Common myeloid progenitor, CD34-positive (primary cell): ENCODE results near the gene DOCK1.

Experiments
- CTCF ChIA-PET: fragments of 350-600 bp; sonication (Branson Sonifier 250); formaldehyde crosslinking; loops from one replicate; lab custom pipeline; 2021; ENCODE audit warnings: antibody characterized with exemption; lab: Charles Lee
- POLR2A ChIA-PET: fragments of 350-600 bp; sonication (Branson Sonifier 250); formaldehyde crosslinking; loops from one replicate; lab custom pipeline; 2021; ENCODE audit warnings: antibody characterized with exemption; lab: Charles Lee
- DNase-seq, 3 donors: peaks; one replicate each; pipeline versions ENCODE4 v3.0.0 to v3.0.0-alpha.2; 2013
- H3K27ac ChIP-seq, 2 experiments: 1 replicate in 1 of 2; 2 replicates in 1 of 2; pipeline ENCODE4 v1.7.0; 2013; ENCODE audit warnings: inconsistent platforms in 2 of 2, low read length in 2 of 2, mild to moderate bottlenecking in 2 of 2, low read depth in 1 of 2, moderate library complexity in 1 of 2; ENCODE audit not compliant: severe bottlenecking in 2 of 2, insufficient read depth in 1 of 2, poor library complexity in 1 of 2
- H3K27me3 ChIP-seq, 5 experiments: replicated peaks in 2 of 5; 1 replicate in 3 of 5; 2 replicates in 2 of 5; pipeline versions ENCODE4 v1.6.1 to v1.7.0; 2013; ENCODE audit warnings: low read length in 4 of 5, mild to moderate bottlenecking in 2 of 5, moderate library complexity in 2 of 5, inconsistent platforms in 1 of 5; ENCODE audit not compliant: insufficient read depth in 5 of 5, control insufficient read depth in 4 of 5
- H3K36me3 ChIP-seq, 4 experiments: 1 replicate in 2 of 4; 2 replicates in 2 of 4; pipeline versions ENCODE4 v1.6.1 to v1.7.0; 2013; ENCODE audit warnings: low read length in 3 of 4, control low read depth in 1 of 4, mild to moderate bottlenecking in 1 of 4; ENCODE audit not compliant: control insufficient read depth in 4 of 4, insufficient read depth in 4 of 4
- H3K4me1 ChIP-seq, 4 experiments: 1 replicate in 3 of 4; 2 replicates in 1 of 4; pipeline versions ENCODE4 v1.6.1 to v1.7.1; 2013; ENCODE audit warnings: low read length in 3 of 4, mild to moderate bottlenecking in 3 of 4, control low read depth in 1 of 4, inconsistent platforms in 1 of 4, moderate library complexity in 1 of 4; ENCODE audit not compliant: control insufficient read depth in 4 of 4, insufficient read depth in 4 of 4; ENCODE audit errors: control extremely low read depth in 1 of 4
- H3K4me3 ChIP-seq, 7 experiments: 1 replicate in 4 of 7; 2 replicates in 3 of 7; pipeline versions ENCODE4 v1.5.1 to v1.7.0; 2013; ENCODE audit warnings: mild to moderate bottlenecking in 7 of 7, low read length in 6 of 7, moderate library complexity in 6 of 7, inconsistent platforms in 2 of 7, low read depth in 2 of 7, control low read depth in 1 of 7; ENCODE audit not compliant: insufficient read depth in 4 of 7, control insufficient read depth in 1 of 7; ENCODE audit errors: extremely low read depth in 1 of 7
- H3K9me3 ChIP-seq, 5 experiments: 1 replicate in 4 of 5; 2 replicates in 1 of 5; pipeline versions ENCODE4 v1.6.1 to v1.7.1; 2013; ENCODE audit warnings: low read length in 4 of 5, mild to moderate bottlenecking in 2 of 5, inconsistent platforms in 1 of 5, low read depth in 1 of 5, moderate library complexity in 1 of 5; ENCODE audit not compliant: control insufficient read depth in 4 of 5, insufficient read depth in 2 of 5; ENCODE audit errors: control extremely low read depth in 1 of 5
- WGBS: methylation state at CpG from one replicate; pipeline ENCODE4 v1.1.5; 2013; ENCODE audit not compliant: insufficient coverage; 5-methylcytosine and 5-hydroxymethylcytosine counted together

DOCK1 gene

GRCh38 chr10:127498087-127498486, 592.9 kb downstream of the DOCK1 start:
- Histone ChIP-seq H3K27me3 (peaks cover 0 to 5% (median 0%) of the 10 kb centered on the region in 5 experiments), H3K4me1 (no peaks in the 10 kb centered on the region), H3K9me3 (no peaks in the 10 kb centered on the region), H3K36me3 (no peaks in the 10 kb centered on the region), H3K27ac (no peak overlapping the region), H3K4me3 (no peak overlapping the region)
- ChIA-PET POLR2A (interaction anchor here (0.6 kb wide), 1 partner anchor 161 kb away, joined by 4 read pairs; no protein-coding TSS in a partner anchor), CTCF (interaction anchor here (0.6 kb wide), 1 partner anchor 66 kb away, joined by 3 read pairs; no protein-coding TSS in a partner anchor)
- WGBS, result 96% methylated on average over 14 of the region's 14 CpGs
- no peak for DNase-seq

GRCh38 chr10:127500127-127500526, 594.9 kb downstream of the DOCK1 start:
- ChIA-PET POLR2A (no interaction called here), CTCF (no interaction called here)
- DNase-seq, result no peak
- H3K27me3 ChIP-seq, result peaks cover 0 to 9% (median 2%) of the 10 kb centered on the region in 5 experiments
- H3K27ac ChIP-seq, result no peak overlapping the region
- H3K36me3 ChIP-seq, result no peaks in the 10 kb centered on the region
- H3K4me1 ChIP-seq, result no peaks in the 10 kb centered on the region
- no peak overlapping the region for H3K4me3 ChIP-seq
- WGBS, result 88% methylated on average over 8 of the region's 8 CpGs
- no peaks in the 10 kb centered on the region for H3K9me3 ChIP-seq
